Loucy (cell line): ENCODE data around the gene CLEC2L.

Source experiments
- H2AFZ ChIP-seq: fragments of 200-600 bp; sonication (generic); 2 replicates; pipeline ENCODE4 v1.6.0; 2016; ENCODE audit warnings: antibody characterized with exemption, mild to moderate bottlenecking, low read length, moderate library complexity
- H3F3A ChIP-seq: fragments of 200-600 bp; 2 replicates; pipeline ENCODE4 v1.6.0; 2016; ENCODE audit warnings: antibody characterized with exemption, low read depth, mild to moderate bottlenecking
- H3K27me3 ChIP-seq: fragments of 200-600 bp; sonication (generic); 2 replicates; pipeline ENCODE4 v1.6.1; 2014; ENCODE audit warnings: low read length, mild to moderate bottlenecking; ENCODE audit not compliant: insufficient read depth, poor library complexity, severe bottlenecking
- H3K36me3 ChIP-seq: fragments of 200-600 bp; sonication (generic); 2 replicates; pipeline ENCODE4 v1.6.1; 2016; ENCODE audit warnings: low read length; ENCODE audit not compliant: insufficient read depth
- H3K4me1 ChIP-seq: fragments of 200-600 bp; sonication (generic); 2 replicates; pipeline ENCODE4 v1.5.1; 2014; ENCODE audit warnings: low read length, mild to moderate bottlenecking; ENCODE audit not compliant: insufficient read depth, poor library complexity, severe bottlenecking
- H3K4me2 ChIP-seq: fragments of 200-600 bp; sonication (generic); 2 replicates; pipeline ENCODE4 v1.6.0; 2014; ENCODE audit warnings: antibody characterized with exemption, low read length, low read depth, mild to moderate bottlenecking; ENCODE audit not compliant: poor library complexity, severe bottlenecking
- H3K4me3 ChIP-seq: fragments of 200-600 bp; sonication (generic); 2 replicates; pipeline ENCODE4 v1.5.1; 2014; ENCODE audit warnings: low read length, mild to moderate bottlenecking, mixed read lengths; ENCODE audit not compliant: poor library complexity, severe bottlenecking
- H3K79me2 ChIP-seq: fragments of 200-600 bp; sonication (generic); 2 replicates; pipeline ENCODE4 v1.6.1; 2014; ENCODE audit warnings: low read length; ENCODE audit not compliant: insufficient read depth
- H3K9ac ChIP-seq: fragments of 200-600 bp; sonication (generic); 2 replicates; pipeline ENCODE4 v1.6.0; 2014; ENCODE audit warnings: mild to moderate bottlenecking, low read depth, low read length, moderate library complexity; ENCODE audit not compliant: poor library complexity, severe bottlenecking
- H3K9me2 ChIP-seq: fragments of 200-600 bp; sonication (generic); replicated peaks from 2 replicates; pipeline ENCODE4 v1.6.1; 2016; ENCODE audit warnings: low read depth, low read length, mixed read lengths
- H3K9me3 ChIP-seq: fragments of 200-600 bp; sonication (generic); 2 replicates; pipeline ENCODE4 v1.6.1; 2014; ENCODE audit warnings: mild to moderate bottlenecking, antibody characterized with exemption, low read length, low read depth; ENCODE audit not compliant: insufficient read depth
- H4K20me1 ChIP-seq: fragments of 200-600 bp; sonication (generic); 2 replicates; pipeline ENCODE4 v1.6.0; 2014; ENCODE audit warnings: antibody characterized with exemption, low read length, mild to moderate bottlenecking; ENCODE audit not compliant: insufficient read depth, poor library complexity, severe bottlenecking
- EZH2phosphoT487 ChIP-seq: fragments of 200-600 bp; IDR thresholded peaks from 2 replicates; pipeline ENCODE4 v1.6.1; 2018; ENCODE audit warnings: antibody characterized with exemption, mild to moderate bottlenecking, moderate library complexity, borderline replicate concordance
- TF ChIP-seq, protein P1 (sequence below): fragments of 200-600 bp; sonication (generic); conservative IDR thresholded peaks from 2 replicates; pipeline ENCODE4 v1.5.1; 2014; ENCODE audit warnings: mild to moderate bottlenecking, antibody characterized with exemption, low read length

Gene CLEC2L

DNA sequence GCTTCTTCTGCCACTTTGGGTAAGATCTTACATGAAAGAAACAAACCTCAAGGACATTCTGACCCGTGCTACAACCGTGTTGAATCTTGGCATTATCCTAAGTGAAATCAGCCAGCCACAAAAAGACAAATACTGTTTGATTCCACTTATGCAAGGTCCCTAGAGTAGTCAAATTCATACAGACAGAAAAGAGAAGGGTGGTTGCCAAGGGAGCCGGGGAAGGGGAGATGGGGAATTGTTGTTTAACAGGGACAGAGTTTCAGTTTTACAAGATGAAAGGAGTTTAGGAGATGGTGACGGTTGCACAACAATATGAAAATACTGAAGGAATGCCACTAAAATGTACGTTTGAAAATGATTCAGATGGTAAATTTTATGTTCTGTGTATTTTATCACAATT, 12.2 kb upstream of the CLEC2L start:
- H4K20me1 ChIP-seq = no peaks in the 10 kb centered on the region

DNA sequence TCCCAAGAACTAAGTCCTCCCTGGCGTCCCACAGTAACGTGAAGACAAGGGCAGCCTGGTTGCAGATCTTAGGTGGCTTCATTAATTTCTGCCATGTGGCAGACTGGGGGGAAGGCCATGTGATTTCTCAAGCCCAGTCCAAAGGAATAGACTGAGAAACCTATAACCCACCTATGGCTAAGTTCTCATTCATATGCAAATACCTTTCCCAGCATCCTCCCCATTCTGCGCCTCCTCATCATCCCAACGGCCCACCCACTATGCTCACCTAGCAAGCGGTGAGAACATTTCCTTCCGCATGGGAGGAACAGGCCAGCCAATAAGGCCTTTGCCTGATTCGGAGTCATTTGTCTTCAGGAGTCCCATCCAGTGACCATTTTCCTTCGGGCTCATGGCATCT, 8.2 kb upstream of the CLEC2L start:
- Histone ChIP-seq H3K9ac (no peak overlapping the region), H4K20me1 (no peaks in the 10 kb centered on the region)
- no peak for TF ChIP-seq EZH2phosphoT487
- TF ChIP-seq, protein P1, sequence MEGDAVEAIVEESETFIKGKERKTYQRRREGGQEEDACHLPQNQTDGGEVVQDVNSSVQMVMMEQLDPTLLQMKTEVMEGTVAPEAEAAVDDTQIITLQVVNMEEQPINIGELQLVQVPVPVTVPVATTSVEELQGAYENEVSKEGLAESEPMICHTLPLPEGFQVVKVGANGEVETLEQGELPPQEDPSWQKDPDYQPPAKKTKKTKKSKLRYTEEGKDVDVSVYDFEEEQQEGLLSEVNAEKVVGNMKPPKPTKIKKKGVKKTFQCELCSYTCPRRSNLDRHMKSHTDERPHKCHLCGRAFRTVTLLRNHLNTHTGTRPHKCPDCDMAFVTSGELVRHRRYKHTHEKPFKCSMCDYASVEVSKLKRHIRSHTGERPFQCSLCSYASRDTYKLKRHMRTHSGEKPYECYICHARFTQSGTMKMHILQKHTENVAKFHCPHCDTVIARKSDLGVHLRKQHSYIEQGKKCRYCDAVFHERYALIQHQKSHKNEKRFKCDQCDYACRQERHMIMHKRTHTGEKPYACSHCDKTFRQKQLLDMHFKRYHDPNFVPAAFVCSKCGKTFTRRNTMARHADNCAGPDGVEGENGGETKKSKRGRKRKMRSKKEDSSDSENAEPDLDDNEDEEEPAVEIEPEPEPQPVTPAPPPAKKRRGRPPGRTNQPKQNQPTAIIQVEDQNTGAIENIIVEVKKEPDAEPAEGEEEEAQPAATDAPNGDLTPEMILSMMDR = no peak

More for the DNA sequence above, 12.2 kb upstream of the CLEC2L start:
- Histone ChIP-seq H3K4me3 (no peak overlapping the region), H3F3A (no peaks in the 10 kb centered on the region), H3K9me2 (no peaks in the 10 kb centered on the region), H3K4me2 (no peak overlapping the region), H3K9me3 (no peaks in the 10 kb centered on the region), H2AFZ (no peak overlapping the region), H3K36me3 (no peaks in the 10 kb centered on the region), H3K79me2 (no peaks in the 10 kb centered on the region), H3K4me1 (no peaks in the 10 kb centered on the region), H3K9ac (no peak overlapping the region), H3K27me3 (no peaks in the 10 kb centered on the region)
- no peak for TF ChIP-seq EZH2phosphoT487
- TF ChIP-seq, protein P1 = no peak

DNA sequence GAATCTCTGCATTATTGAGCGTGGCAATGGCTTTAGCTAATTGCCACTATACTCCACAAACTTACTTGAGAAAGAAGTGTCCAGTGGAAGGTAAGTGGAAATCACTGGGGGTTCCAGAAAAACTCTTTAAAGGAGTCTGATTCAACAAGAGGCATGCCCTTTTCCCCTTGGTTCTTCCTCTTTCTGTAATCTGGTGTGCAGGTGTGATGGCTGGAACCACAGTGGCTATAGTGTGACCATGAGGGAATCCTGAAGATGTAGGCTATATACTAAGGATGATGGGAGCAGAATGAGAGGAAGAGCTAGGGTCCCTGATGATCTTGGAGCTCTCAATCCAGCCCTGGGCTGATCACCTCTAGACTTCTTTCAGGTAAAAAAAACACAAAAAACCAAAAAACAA, 2.0 kb upstream of the CLEC2L start:
- Histone ChIP-seq H3K4me1 (peaks cover 26% of the 10 kb centered on the region), H3K4me2 (no peak overlapping the region), H3K27me3 (no peaks in the 10 kb centered on the region), H3K36me3 (no peaks in the 10 kb centered on the region), H3K4me3 (no peak overlapping the region), H2AFZ (no peak overlapping the region), H3K9me3 (no peaks in the 10 kb centered on the region), H4K20me1 (no peaks in the 10 kb centered on the region), H3F3A (no peaks in the 10 kb centered on the region), H3K9ac (no peak overlapping the region), H3K9me2 (no peaks in the 10 kb centered on the region), H3K79me2 (no peaks in the 10 kb centered on the region)
- TF ChIP-seq, protein P1 = no peak
- TF ChIP-seq EZH2phosphoT487 = no peak

More for the DNA sequence above, 8.2 kb upstream of the CLEC2L start:
- H3K4me3 ChIP-seq = no peak overlapping the region
- no peaks in the 10 kb centered on the region for H3K27me3 ChIP-seq
- H3F3A ChIP-seq = no peaks in the 10 kb centered on the region
- no peaks in the 10 kb centered on the region for H3K36me3 ChIP-seq
- no peaks in the 10 kb centered on the region for H3K9me3 ChIP-seq
- no peaks in the 10 kb centered on the region for H3K79me2 ChIP-seq
- H3K4me2 ChIP-seq = no peak overlapping the region
- H3K4me1 ChIP-seq = peaks cover 11% of the 10 kb centered on the region
- H2AFZ ChIP-seq = no peak overlapping the region
- no peaks in the 10 kb centered on the region for H3K9me2 ChIP-seq
